Prostate gland (tissue), 2 donors: ENCODE data around the gene ATAD1.

Experiments used
- CTCF ChIP-seq, 4 experiments: fragments of 200-600 bp in 2 of 4; fragments of 450-650 bp in 2 of 4; sonication (generic) in 2 of 4; IDR thresholded peaks; 1 replicate in 3 of 4; 2 replicates in 1 of 4; pipeline ENCODE4 v1.5.1; 2016 to 2019; ENCODE audit warnings: antibody characterized with exemption in 4 of 4, mild to moderate bottlenecking in 2 of 4, moderate library complexity in 2 of 4
- POLR2AphosphoS5 ChIP-seq: sonication (generic); formaldehyde crosslinking; IDR thresholded peaks from one replicate; pipeline ENCODE4 v1.6.1; 2017; ENCODE audit warnings: antibody characterized with exemption

GRCh38 chr10:87846023-87846422 lies 28.0 kb upstream of the ATAD1 start:
- TF ChIP-seq CTCF (IDR thresholded peaks at IDR 0.05) (no peak), POLR2AphosphoS5 (no peak)
